ENCODE measurements around the gene ABCC1. TPM values are rescaled to one million over a fixed set of nuclear protein-coding genes. Genes with fewer than 3 reads are reported as not detected.
A peak's percentile ranks its signal among the peaks of the same experiment; 100 is the strongest.

Gene ABCC1
- polyA plus RNA-seq, 1 of the 3 experiments (the other 2 are of a cell fraction), result 23.7 TPM

DNA sequence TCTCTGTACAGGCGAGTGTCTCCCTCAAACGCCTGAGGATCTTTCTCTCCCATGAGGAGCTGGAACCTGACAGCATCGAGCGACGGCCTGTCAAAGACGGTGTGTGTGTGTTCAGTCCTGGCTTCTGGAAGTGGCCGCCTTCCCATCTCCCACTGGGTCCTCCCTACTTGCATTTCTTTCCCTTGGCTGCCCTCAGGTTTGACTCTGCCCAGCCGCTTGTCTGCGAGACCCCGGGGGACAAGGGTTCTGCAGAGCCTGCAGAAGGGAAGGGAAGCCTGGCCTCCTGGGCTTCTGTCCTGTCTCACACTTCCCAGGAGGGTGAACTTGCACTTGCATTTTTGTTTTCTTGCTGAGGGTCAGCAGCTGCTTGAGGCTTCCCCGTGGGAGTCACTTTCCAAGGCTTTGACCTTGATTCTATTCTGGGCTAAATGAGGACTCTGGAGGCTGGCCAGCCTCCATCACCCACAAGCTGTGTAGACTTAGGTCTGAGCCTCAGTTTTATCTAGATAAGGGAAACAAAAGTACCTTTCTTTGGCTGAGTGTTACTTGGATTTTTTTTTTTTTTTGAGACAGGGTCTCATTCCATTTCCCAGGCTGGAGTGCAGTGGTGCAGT lies 122.3 kb downstream of the ABCC1 start:
- Histone ChIP-seq H3K9me3 (no peaks in the 10 kb centered on the region), H3F3A (replicated peaks; ENCODE audit: insufficient read depth) (peaks cover 13% of the 10 kb centered on the region), H3K4me2 (no peak overlapping the region), H4K20me1 (ENCODE audit: insufficient read depth) (no peaks in the 10 kb centered on the region), H3K9me2 (no peaks in the 10 kb centered on the region), H2AFZ (ENCODE audit: low read depth) (no peak overlapping the region), H3K36me3 (replicated peaks in 1 of 2; ENCODE audit: control insufficient read depth in 1 of 2, insufficient read depth in 2 of 2, low read length in 1 of 2) (peaks cover 6 to 18% of the 10 kb centered on the region in 2 experiments), H3K9ac (no peak overlapping the region), H3K4me1 (ENCODE audit: control insufficient read depth in 1 of 2, insufficient read depth in 2 of 2, low read depth in 1 of 2, low read length in 1 of 2) (peaks cover 0 to 9% of the 10 kb centered on the region in 2 experiments; a peak in 1 of 4 replicates), H3K4me3 (ENCODE audit: low read depth in 2 of 2, low read length in 1 of 2) (no peak overlapping the region), H3K79me2 (ENCODE audit: insufficient read depth) (no peaks in the 10 kb centered on the region; the same call in 1 of the 2 replicates), H3K27ac (ENCODE audit: low read depth in 2 of 2, low read length in 1 of 2) (peak overlapping the region in 1 of 2 experiments; percentile 8; a peak in 1 of 4 replicates), H3K27me3 (ENCODE audit: insufficient read depth) (no peaks in the 10 kb centered on the region)
- 90% methylated on average over 11 of the region's 11 CpGs for WGBS (ENCODE audit: low lambda C conversion rate)
- 0 out of 2 replicates have a peak, but pooled peaks have one; percentile 46 for TF ChIP-seq MEF2A (IDR thresholded peaks at IDR 0.05; ENCODE audit: borderline replicate concordance, low read depth)
- TF ChIP-seq NFIC (IDR thresholded peaks at IDR 0.05; ENCODE audit: borderline replicate concordance), result no peak
- POLR2A ChIA-PET, result no interaction called here
- CTCF ChIA-PET, result interaction anchor here (1.1 kb wide), 1 partner anchor 12 kb away, joined by 3 read pairs; no protein-coding TSS in a partner anchor
- DNase-seq, result no peak

GRCh38 chr16:16073001-16073545 lies 123.7 kb downstream of the ABCC1 start:
- Histone ChIP-seq H3K9me2 (no peaks in the 10 kb centered on the region), H3K79me2 (ENCODE audit: insufficient read depth) (no peaks in the 10 kb centered on the region; the same call in 1 of the 2 replicates), H3K9ac (no peak overlapping the region), H3K4me3 (ENCODE audit: low read depth in 2 of 2, low read length in 1 of 2) (no peak overlapping the region), H2AFZ (ENCODE audit: low read depth) (no peak overlapping the region), H3K4me1 (ENCODE audit: control insufficient read depth in 1 of 2, insufficient read depth in 2 of 2, low read depth in 1 of 2, low read length in 1 of 2) (peaks cover 0 to 9% of the 10 kb centered on the region in 2 experiments; a peak in 1 of 4 replicates), H3K27me3 (ENCODE audit: insufficient read depth) (no peaks in the 10 kb centered on the region), H4K20me1 (ENCODE audit: insufficient read depth) (no peaks in the 10 kb centered on the region), H3K4me2 (no peak overlapping the region), H3K9me3 (no peaks in the 10 kb centered on the region), H3K27ac (ENCODE audit: low read depth in 2 of 2, low read length in 1 of 2) (no peak overlapping the region), H3F3A (replicated peaks; ENCODE audit: insufficient read depth) (peaks cover 13% of the 10 kb centered on the region), H3K36me3 (replicated peaks in 1 of 2; ENCODE audit: control insufficient read depth in 1 of 2, insufficient read depth in 2 of 2, low read length in 1 of 2) (peaks cover 13 to 25% of the 10 kb centered on the region in 2 experiments)
- DNase-seq, result no peak
- ChIA-PET POLR2A (no interaction called here), CTCF (interaction anchor here (0.7 kb wide), 1 partner anchor 128 kb away, joined by 3 read pairs; no protein-coding TSS in a partner anchor)
- 87% methylated on average over 2 of the region's 2 CpGs for WGBS (ENCODE audit: low lambda C conversion rate)
- TF ChIP-seq TCF12 (IDR thresholded peaks at IDR 0.05) (no peak), MEF2A (IDR thresholded peaks at IDR 0.05; ENCODE audit: borderline replicate concordance, low read depth) (no peak), MXI1 (IDR thresholded peaks at IDR 0.05; ENCODE audit: low read depth, low read length) (no peak), CTCF (IDR thresholded peaks at IDR 0.05) (no peak), JUND (IDR thresholded peaks at IDR 0.05) (no peak), GATA2 (CRISPR knock-in tag; IDR thresholded peaks at IDR 0.05) (no peak), YY1 (IDR thresholded peaks at IDR 0.05; ENCODE audit: low read depth) (no peak), USF2 (IDR thresholded peaks at IDR 0.05; ENCODE audit: borderline replicate concordance, low read depth, low read length) (no peak), USF1 (IDR thresholded peaks at IDR 0.05; ENCODE audit: borderline replicate concordance, low read depth) (no peak), FOXJ3 (CRISPR knock-in tag; IDR thresholded peaks at IDR 0.05) (no peak), RXRA (IDR thresholded peaks at IDR 0.05; ENCODE audit: borderline replicate concordance, low read depth) (no peak), EP300 (IDR thresholded peaks at IDR 0.05; ENCODE audit: borderline replicate concordance in 1 of 2, low read depth in 1 of 2, low read length in 1 of 2) (no peak), PBX3 (IDR thresholded peaks at IDR 0.05) (no peak)

All from SK-N-SH (cell line).